ENCODE results near the gene NFAM1.

The NFAM1 gene

GRCh38 chr22:42357634-42358296 is 74.4 kb downstream of the NFAM1 start:
- TF ChIP-seq CTCF (IDR thresholded peaks at IDR 0.05) = no peak

GRCh38 chr22:42357221-42357620 is 75.0 kb downstream of the NFAM1 start:
- TF ChIP-seq CTCF (IDR thresholded peaks at IDR 0.05) = no peak

GRCh38 chr22:42356533-42356932 is 75.7 kb downstream of the NFAM1 start:
- no peak for TF ChIP-seq CTCF (IDR thresholded peaks at IDR 0.05)

- TF ChIP-seq CTCF (IDR thresholded peaks at IDR 0.05) = no peak
Observed at GRCh38 chr22:42353883-42354727, 78.1 kb downstream of the NFAM1 start.

GRCh38 chr22:42350373-42350772 is 81.8 kb downstream of the NFAM1 start:
- TF ChIP-seq CTCF (IDR thresholded peaks at IDR 0.05) = no peak

- TF ChIP-seq CTCF (IDR thresholded peaks at IDR 0.05) = no peak
Observed at GRCh38 chr22:42347281-42347824, 84.8 kb downstream of the NFAM1 start.

GRCh38 chr22:42346722-42347121 is 85.5 kb downstream of the NFAM1 start:
- no peak for TF ChIP-seq CTCF (IDR thresholded peaks at IDR 0.05)

All from LNCAP (cell line).